Cortex of kidney (tissue), 1 donor: ENCODE data around the gene OR5B12.
"Not testable (repeated sequence)": the region's sequence is repeated elsewhere in the genome, so short reads cannot be mapped to it uniquely, and the experiment has no call there.

ENCODE experiments used
- DNase-seq: peaks from one replicate; lab custom pipeline; 2025; lab: John Stamatoyannopoulos, UW

OR5B12 gene

GRCh38 chr11:58442136-58442535, at the start of gene OR5B12:
Gene OR5B12 (minus strand): TSS chr11:58442236. CDS start chr11:58440151, 2,085 bp downstream.
- DNase-seq = no peak

- no peak for DNase-seq
These were observed 48.8 kb upstream of the OR5B12 start for GRCh38 chr11:58490827-58491226.

GRCh38 chr11:58487170-58487569, 45.1 kb upstream of the OR5B12 start:
- no peak for DNase-seq

- no peak for DNase-seq
These were observed 43.9 kb upstream of the OR5B12 start for GRCh38 chr11:58485961-58486360.

GRCh38 chr11:58471892-58472291, 29.9 kb upstream of the OR5B12 start:
- DNase-seq = no peak

- DNase-seq = no peak
These were observed 24.3 kb upstream of the OR5B12 start for GRCh38 chr11:58466293-58466692.

GRCh38 chr11:58465690-58466089, 23.7 kb upstream of the OR5B12 start:
- DNase-seq = no peak

GRCh38 chr11:58451585-58451984, 9.5 kb upstream of the OR5B12 start:
- no peak for DNase-seq

- no peak for DNase-seq
These were observed 4.3 kb upstream of the OR5B12 start for GRCh38 chr11:58446294-58446693.

- no peak for DNase-seq
These were observed 2.3 kb upstream of the OR5B12 start for GRCh38 chr11:58444300-58444699.

- no peak for DNase-seq
These were observed 3.5 kb downstream of the OR5B12 start for GRCh38 chr11:58438486-58438885.

- DNase-seq = no peak
These were observed 7.8 kb downstream of the OR5B12 start for GRCh38 chr11:58434217-58434616.

GRCh38 chr11:58433638-58434203, 8.3 kb downstream of the OR5B12 start:
- no peak for DNase-seq

GRCh38 chr11:58429273-58429672, 12.8 kb downstream of the OR5B12 start:
- no peak for DNase-seq

- DNase-seq = no peak
These were observed 14.0 kb downstream of the OR5B12 start, which contains the start of gene OR5B2 for GRCh38 chr11:58428021-58428420. Gene OR5B2 (minus strand): TSS chr11:58428121. CDS start chr11:58423261, 4,860 bp downstream.

GRCh38 chr11:58406774-58407173, 35.3 kb downstream of the OR5B12 start, which contains the start of gene OR5B3:
Gene OR5B3 (minus strand): TSS chr11:58406874. CDS start chr11:58403409, 3,465 bp downstream.
- DNase-seq = no peak

- DNase-seq = not testable (repeated sequence)
These were observed 42.4 kb downstream of the OR5B12 start for GRCh38 chr11:58399622-58400021.

GRCh38 chr11:58395581-58395980, 46.5 kb downstream of the OR5B12 start:
- no peak for DNase-seq

GRCh38 chr11:58394195-58394594, 47.8 kb downstream of the OR5B12 start:
- no peak for DNase-seq

GRCh38 chr11:58392746-58393145, 49.3 kb downstream of the OR5B12 start:
- DNase-seq = no peak

- DNase-seq = no peak
These were observed 50.2 kb downstream of the OR5B12 start for GRCh38 chr11:58391879-58392278.

- no peak for DNase-seq
These were observed 51.4 kb downstream of the OR5B12 start for GRCh38 chr11:58390551-58391063.
